ENCODE measurements around the gene PHLDA2. TPM values are rescaled to one million over a fixed set of nuclear protein-coding genes. Genes with fewer than 3 reads are reported as not detected.

PHLDA2 gene
- total and polyA plus RNA-seq, 4 experiments from 2014 or later: 0.58 to 1.9 (median 1.1) TPM

DNA sequence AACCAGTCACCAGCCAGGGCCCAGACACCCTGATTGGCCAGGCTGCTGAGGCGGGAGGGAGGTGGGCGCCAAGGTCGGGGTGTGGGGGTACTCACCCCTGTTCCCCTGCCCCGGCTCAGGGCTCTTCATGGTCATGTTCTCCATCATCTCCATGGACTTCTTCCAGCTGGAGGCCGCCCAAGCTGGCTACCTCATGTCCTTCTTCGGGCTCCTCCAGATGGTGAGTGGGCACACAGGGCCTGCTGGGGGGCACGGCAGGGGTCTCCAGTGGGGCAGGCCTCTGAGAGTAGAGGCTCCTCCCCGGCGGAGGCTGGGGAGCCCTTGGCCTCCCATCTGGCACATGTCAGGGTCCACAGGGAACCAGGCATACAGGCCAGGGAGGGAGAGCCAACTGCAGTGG is 10.0 kb downstream of the PHLDA2 start:
- Histone ChIP-seq H3K9me3 (ENCODE audit: control insufficient read depth in 1 of 2, low read length in 2 of 2) (no peaks in the 10 kb centered on the region), H3K4me1 (ENCODE audit: insufficient read depth, low read length) (no peaks in the 10 kb centered on the region), H3K27ac (ENCODE audit: low read depth, low read length) (no peak overlapping the region), H3K4me3 (ENCODE audit: low read length in 2 of 2) (no peak overlapping the region), H3K27me3 (ENCODE audit: insufficient read depth, low read length) (no peaks in the 10 kb centered on the region), H3K36me3 (ENCODE audit: insufficient read depth, low read length) (no peaks in the 10 kb centered on the region)
- no peak for DNase-seq
- intact Hi-C loops (cut with micrococcal nuclease): no loop called here
- peaks cover 0 to 2% (median 0%) of the 10 kb centered on the region in 4 donors for H3K4me1 Mint-ChIP-seq
- H3K9me3 Mint-ChIP-seq: no peaks in the 10 kb centered on the region
- ChIA-PET POLR2A (ENCODE audit: partially characterized antibody) (no interaction called here), CTCF (ENCODE audit: partially characterized antibody) (no interaction called here)
- H3K36me3 Mint-ChIP-seq: no peaks in the 10 kb centered on the region
- H3K4me3 Mint-ChIP-seq: no peak overlapping the region
- H3K27me3 Mint-ChIP-seq: no peaks in the 10 kb centered on the region
- no peak overlapping the region for H3K27ac Mint-ChIP-seq

DNA sequence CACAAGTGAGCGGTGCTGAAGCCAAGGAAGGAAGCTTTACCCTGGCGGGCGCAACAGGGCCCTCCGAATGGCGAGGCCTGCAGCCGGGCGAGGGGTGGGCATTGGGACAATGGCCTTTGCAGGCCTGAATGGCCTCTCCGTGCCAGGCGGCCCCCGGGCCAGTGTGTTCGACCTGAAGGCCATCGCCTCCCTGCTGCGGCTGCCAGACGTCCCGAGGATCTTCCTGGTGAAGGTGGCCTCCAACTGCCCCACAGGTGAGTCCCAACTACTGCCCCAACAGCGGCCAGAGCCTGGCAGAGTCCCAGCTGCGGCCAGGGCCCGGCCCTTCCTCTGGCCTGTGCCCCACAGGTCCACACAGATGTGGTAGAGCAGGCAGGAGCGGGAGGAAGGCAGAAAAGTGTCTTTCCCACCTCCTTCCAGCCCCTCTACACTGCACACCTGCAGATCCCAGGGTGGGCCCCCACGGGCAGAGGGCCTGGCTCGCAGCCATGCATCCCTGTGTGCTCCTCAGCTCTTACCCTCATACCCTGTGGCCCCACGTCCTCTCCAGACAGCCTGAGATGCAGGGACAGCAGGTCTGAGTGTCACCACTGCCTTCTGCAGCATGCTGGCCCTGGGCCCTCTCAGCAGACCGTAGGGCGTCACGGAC is 11.3 kb downstream of the PHLDA2 start:
- Mint-ChIP-seq H3K36me3 (no peaks in the 10 kb centered on the region), H3K9me3 (no peaks in the 10 kb centered on the region), H3K4me3 (no peak overlapping the region), H3K4me1 (peaks cover 4 to 11% (median 7%) of the 10 kb centered on the region in 4 donors), H3K27ac (no peak overlapping the region), H3K27me3 (no peaks in the 10 kb centered on the region)
- POLR2A ChIA-PET (ENCODE audit: partially characterized antibody): interaction anchor here (1.3 kb wide), 1 partner anchor 12 kb away, joined by 4 read pairs; the partner anchor contains the start of gene PHLDA2
- Histone ChIP-seq H3K4me1 (ENCODE audit: insufficient read depth, low read length) (peaks cover 9% of the 10 kb centered on the region), H3K4me3 (ENCODE audit: low read length in 2 of 2) (no peak overlapping the region), H3K36me3 (ENCODE audit: insufficient read depth, low read length) (no peaks in the 10 kb centered on the region), H3K9me3 (ENCODE audit: control insufficient read depth in 1 of 2, low read length in 2 of 2) (no peaks in the 10 kb centered on the region), H3K27ac (ENCODE audit: low read depth, low read length) (no peak overlapping the region), H3K27me3 (ENCODE audit: insufficient read depth, low read length) (no peaks in the 10 kb centered on the region)
- intact Hi-C loops (cut with micrococcal nuclease): no loop called here
- DNase-seq: no peak
- CTCF ChIA-PET (ENCODE audit: partially characterized antibody): no interaction called here

DNA sequence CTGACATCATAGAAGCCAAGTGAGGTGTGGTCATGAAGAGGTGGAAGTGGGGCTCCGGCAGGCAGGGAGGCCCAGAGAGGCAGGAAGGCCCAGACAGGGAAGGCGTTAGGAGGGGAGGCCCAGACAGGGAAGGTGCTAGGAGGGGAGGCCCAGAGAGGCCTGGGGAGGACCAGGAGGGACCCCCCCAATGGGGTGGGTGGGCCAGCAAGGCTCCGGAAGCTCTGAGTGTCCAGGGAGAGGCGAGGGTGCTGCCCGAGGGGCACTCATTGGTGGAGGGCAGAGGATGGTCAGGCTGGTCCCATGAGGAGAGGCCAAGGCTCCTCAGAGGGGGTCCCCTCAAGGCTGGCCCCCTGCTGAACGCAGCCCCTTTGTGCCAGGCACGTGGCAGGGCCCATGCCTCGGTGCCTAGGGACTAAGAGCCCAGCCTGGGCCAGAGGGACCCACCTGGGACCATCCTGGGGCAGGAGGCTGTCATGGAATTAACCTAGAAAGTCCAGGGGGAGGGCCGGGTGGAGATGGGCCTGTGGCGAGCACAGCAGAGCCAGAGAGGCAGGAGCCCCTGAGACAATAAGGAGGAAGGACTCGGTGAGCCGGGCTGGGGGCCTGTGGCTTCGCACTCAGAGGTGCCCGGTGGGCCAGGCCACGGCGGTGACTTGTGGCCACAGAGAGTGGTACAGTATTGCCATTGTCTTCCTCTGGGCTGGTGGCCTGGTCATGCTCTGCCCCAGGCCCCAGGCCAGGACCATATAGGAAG is 12.2 kb downstream of the PHLDA2 start:
- Mint-ChIP-seq H3K9me3 (no peaks in the 10 kb centered on the region), H3K27ac (no peak overlapping the region), H3K36me3 (no peaks in the 10 kb centered on the region), H3K4me1 (peaks cover 4 to 11% (median 7%) of the 10 kb centered on the region in 4 donors), H3K4me3 (no peak overlapping the region), H3K27me3 (no peaks in the 10 kb centered on the region)
- Histone ChIP-seq H3K27me3 (ENCODE audit: insufficient read depth, low read length) (no peaks in the 10 kb centered on the region), H3K4me3 (ENCODE audit: low read length in 2 of 2) (no peak overlapping the region), H3K27ac (ENCODE audit: low read depth, low read length) (no peak overlapping the region), H3K36me3 (ENCODE audit: insufficient read depth, low read length) (no peaks in the 10 kb centered on the region), H3K9me3 (ENCODE audit: control insufficient read depth in 1 of 2, low read length in 2 of 2) (no peaks in the 10 kb centered on the region), H3K4me1 (ENCODE audit: insufficient read depth, low read length) (peaks cover 9% of the 10 kb centered on the region)
- CTCF ChIA-PET (ENCODE audit: partially characterized antibody): interaction anchor here (0.8 kb wide), 1 partner anchor 25 kb away, joined by 3 read pairs; no protein-coding TSS in a partner anchor
- POLR2A ChIA-PET (ENCODE audit: partially characterized antibody): interaction anchor here (1.1 to 1.3 kb wide), 2 partner anchors 13 kb away, joined by 4 to 5 read pairs; partner anchors contain the start of gene PHLDA2
- intact Hi-C loops (cut with micrococcal nuclease): no loop called here
- no peak for DNase-seq

DNA sequence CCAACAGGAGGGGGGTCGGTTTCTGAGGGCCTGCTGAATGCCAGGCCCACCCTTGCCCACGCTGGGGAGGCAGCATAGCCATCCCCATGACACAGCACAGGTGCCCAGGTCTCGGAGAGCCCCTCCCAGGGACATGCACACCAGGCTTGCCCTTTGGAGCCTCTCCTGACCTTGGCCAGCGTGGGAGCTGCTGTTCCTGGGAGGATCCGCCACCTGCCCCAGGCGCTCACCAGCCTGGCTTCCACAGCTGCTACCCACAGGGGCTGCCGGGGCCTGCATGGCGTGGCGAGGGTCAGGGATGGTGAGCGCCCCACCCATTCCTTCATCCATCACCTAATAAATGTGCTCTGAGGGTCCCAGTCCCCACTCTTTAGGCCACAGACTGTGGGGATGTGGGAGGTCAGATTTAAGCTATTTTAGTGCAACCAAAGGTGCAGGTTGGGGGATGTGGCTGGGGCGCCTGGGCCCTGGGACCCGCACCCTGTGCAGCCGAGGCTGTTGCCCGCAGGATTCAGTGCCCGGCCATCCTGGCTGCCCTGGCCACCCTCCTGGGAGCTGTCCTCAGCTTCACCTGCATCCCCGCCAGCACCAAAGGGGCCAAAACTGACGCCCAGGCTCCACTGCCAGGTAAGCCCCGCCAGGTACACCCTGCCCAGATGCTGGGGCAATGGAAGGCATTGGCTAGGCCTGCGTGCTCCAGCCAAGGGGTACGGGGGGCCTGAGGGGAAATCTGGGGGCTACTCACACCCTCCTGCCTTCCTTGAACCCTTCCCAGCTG is 12.9 kb downstream of the PHLDA2 start:
- H3K4me1 ChIP-seq (ENCODE audit: insufficient read depth, low read length): peaks cover 9% of the 10 kb centered on the region
- intact Hi-C loops (cut with micrococcal nuclease): no loop called here
- no peak overlapping the region for H3K27ac Mint-ChIP-seq
- no peaks in the 10 kb centered on the region for H3K36me3 Mint-ChIP-seq
- H3K9me3 Mint-ChIP-seq: no peaks in the 10 kb centered on the region
- H3K4me3 ChIP-seq (ENCODE audit: low read length in 2 of 2): no peak overlapping the region
- H3K27me3 Mint-ChIP-seq: no peaks in the 10 kb centered on the region
- no peaks in the 10 kb centered on the region for H3K9me3 ChIP-seq (ENCODE audit: control insufficient read depth in 1 of 2, low read length in 2 of 2)
- H3K36me3 ChIP-seq (ENCODE audit: insufficient read depth, low read length): no peaks in the 10 kb centered on the region
- POLR2A ChIA-PET (ENCODE audit: partially characterized antibody): interaction anchor here (1.1 kb wide), 1 partner anchor 13 kb away, joined by 5 read pairs; the partner anchor contains the start of gene PHLDA2
- H3K27me3 ChIP-seq (ENCODE audit: insufficient read depth, low read length): no peaks in the 10 kb centered on the region
- DNase-seq: no peak
- peaks cover 6 to 11% (median 8%) of the 10 kb centered on the region in 4 donors for H3K4me1 Mint-ChIP-seq
- no peak overlapping the region for H3K4me3 Mint-ChIP-seq
- no peak overlapping the region for H3K27ac ChIP-seq (ENCODE audit: low read depth, low read length)
- CTCF ChIA-PET (ENCODE audit: partially characterized antibody): interaction anchor here (0.8 kb wide), 1 partner anchor 24 kb away, joined by 3 read pairs; no protein-coding TSS in a partner anchor

DNA sequence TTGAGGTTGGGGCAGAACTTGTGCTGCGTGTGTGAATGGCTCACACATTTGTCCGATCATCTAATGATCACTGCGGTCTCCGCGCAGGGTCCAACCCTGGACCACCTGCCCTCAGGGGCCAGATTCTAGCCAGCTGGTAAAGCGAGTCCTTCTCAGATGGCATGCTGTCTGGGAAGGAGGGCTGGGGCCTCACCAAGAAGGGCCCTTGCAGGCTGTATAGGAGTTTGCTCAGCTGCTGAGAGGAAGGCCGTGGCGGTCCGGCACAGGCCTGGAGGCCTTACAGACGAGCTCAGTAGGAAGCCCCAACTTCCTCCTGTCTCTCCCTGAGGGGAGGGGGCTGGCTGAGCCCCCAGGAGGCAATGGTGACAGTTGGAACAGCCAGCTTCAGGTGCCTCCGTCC is 13.7 kb downstream of the PHLDA2 start:
- peaks cover 9% of the 10 kb centered on the region for H3K4me1 ChIP-seq (ENCODE audit: insufficient read depth, low read length)
- H3K9me3 ChIP-seq (ENCODE audit: control insufficient read depth in 1 of 2, low read length in 2 of 2): no peaks in the 10 kb centered on the region
- H3K4me1 Mint-ChIP-seq: peaks cover 6 to 11% (median 8%) of the 10 kb centered on the region in 4 donors
- no peak overlapping the region for H3K4me3 Mint-ChIP-seq
- DNase-seq: no peak
- POLR2A ChIA-PET (ENCODE audit: partially characterized antibody): no interaction called here
- no peaks in the 10 kb centered on the region for H3K27me3 ChIP-seq (ENCODE audit: insufficient read depth, low read length)
- H3K27me3 Mint-ChIP-seq: no peaks in the 10 kb centered on the region
- CTCF ChIA-PET (ENCODE audit: partially characterized antibody): no interaction called here
- no peak overlapping the region for H3K27ac Mint-ChIP-seq
- no peaks in the 10 kb centered on the region for H3K9me3 Mint-ChIP-seq
- no peak overlapping the region for H3K27ac ChIP-seq (ENCODE audit: low read depth, low read length)
- no peaks in the 10 kb centered on the region for H3K36me3 ChIP-seq (ENCODE audit: insufficient read depth, low read length)
- intact Hi-C loops (cut with micrococcal nuclease): no loop called here
- H3K4me3 ChIP-seq (ENCODE audit: low read length in 2 of 2): no peak overlapping the region
- no peaks in the 10 kb centered on the region for H3K36me3 Mint-ChIP-seq

DNA sequence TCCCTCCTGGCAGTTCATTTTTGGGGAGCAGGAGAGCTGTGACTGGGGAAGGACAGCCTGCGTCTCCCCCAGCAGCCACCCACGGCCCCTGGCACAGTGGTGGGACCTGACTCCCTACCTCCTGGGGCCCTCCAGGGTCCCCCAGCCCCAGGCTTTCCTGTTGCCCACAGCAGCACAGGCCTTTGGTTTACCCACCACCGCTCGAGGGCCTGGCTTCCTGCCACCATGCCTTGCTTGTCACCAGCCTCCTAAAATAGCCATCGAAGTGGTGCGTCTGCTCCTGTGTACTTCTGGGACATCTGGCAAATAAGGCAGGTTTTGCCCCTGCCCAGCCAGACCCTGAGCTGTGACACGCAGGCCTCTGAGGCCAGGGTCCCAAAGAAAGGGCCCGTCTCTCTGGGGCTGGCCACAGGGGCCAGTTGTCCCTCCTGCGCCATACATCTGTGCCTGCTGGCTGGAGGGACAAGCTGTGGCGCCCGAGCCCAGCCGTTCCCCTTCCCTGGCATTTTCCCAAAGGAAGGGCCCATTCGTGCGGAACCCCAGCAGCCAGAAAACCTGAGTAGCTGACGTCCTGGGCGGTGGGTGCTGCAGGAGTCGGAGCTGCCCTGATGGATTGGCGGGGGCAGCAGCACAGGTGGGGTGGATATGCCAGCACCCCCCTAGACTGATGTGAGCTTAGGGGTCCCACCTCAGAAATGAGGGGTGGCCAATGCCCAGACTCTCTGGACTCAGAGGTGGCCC is 14.6 kb downstream of the PHLDA2 start:
- no peaks in the 10 kb centered on the region for H3K36me3 ChIP-seq (ENCODE audit: insufficient read depth, low read length)
- no peak overlapping the region for H3K4me3 Mint-ChIP-seq
- no peaks in the 10 kb centered on the region for H3K27me3 ChIP-seq (ENCODE audit: insufficient read depth, low read length)
- CTCF ChIA-PET (ENCODE audit: partially characterized antibody): no interaction called here
- H3K4me1 ChIP-seq (ENCODE audit: insufficient read depth, low read length): peaks cover 9% of the 10 kb centered on the region
- H3K27ac ChIP-seq (ENCODE audit: low read depth, low read length): no peak overlapping the region
- POLR2A ChIA-PET (ENCODE audit: partially characterized antibody): no interaction called here
- H3K27me3 Mint-ChIP-seq: no peaks in the 10 kb centered on the region
- no peaks in the 10 kb centered on the region for H3K9me3 Mint-ChIP-seq
- intact Hi-C loops (cut with micrococcal nuclease): no loop called here
- no peaks in the 10 kb centered on the region for H3K36me3 Mint-ChIP-seq
- H3K9me3 ChIP-seq (ENCODE audit: control insufficient read depth in 1 of 2, low read length in 2 of 2): no peaks in the 10 kb centered on the region
- H3K4me3 ChIP-seq (ENCODE audit: low read length in 2 of 2): no peak overlapping the region
- peaks cover 6 to 11% (median 9%) of the 10 kb centered on the region in 4 donors for H3K4me1 Mint-ChIP-seq
- no peak for DNase-seq
- H3K27ac Mint-ChIP-seq: no peak overlapping the region
